ENCODE data around the gene IFI6. TPM values are rescaled to one million over a fixed set of nuclear protein-coding genes. Genes with fewer than 3 reads are reported as not detected.
"Not testable (repeated sequence)": the region's sequence is repeated elsewhere in the genome, so short reads cannot be mapped to it uniquely, and the experiment has no call there.

The IFI6 gene
- total RNA-seq, 2 donors from 2014 or later, result 55.4 to 110 TPM

GRCh38 chr1:27682351-27682944 is 10.5 kb upstream of the IFI6 start:
- ATAC-seq (no peak), DNase-seq (ENCODE audit: low spot score in 2 of 2) (no peak)
- Mint-ChIP-seq H3K36me3 (peaks cover 16 to 32% of the 10 kb centered on the region in 2 donors), H3K9me3 (peaks cover 10 to 17% of the 10 kb centered on the region in 2 donors), H3K27ac (no peak overlapping the region)

GRCh38 chr1:27681580-27681979 is 9.6 kb upstream of the IFI6 start:
- not testable (repeated sequence) for DNase-seq (ENCODE audit: low spot score in 2 of 2); ATAC-seq; H3K27ac Mint-ChIP-seq
- Mint-ChIP-seq H3K9me3 (peaks cover 10 to 17% of the 10 kb centered on the region in 2 donors), H3K36me3 (peaks cover 16 to 32% of the 10 kb centered on the region in 2 donors)

GRCh38 chr1:27680225-27680791 is 8.3 kb upstream of the IFI6 start:
- not testable (repeated sequence) for DNase-seq (ENCODE audit: low spot score in 2 of 2); ATAC-seq; H3K27ac Mint-ChIP-seq
- peaks cover 16 to 32% of the 10 kb centered on the region in 2 donors for H3K36me3 Mint-ChIP-seq
- peaks cover 10 to 17% of the 10 kb centered on the region in 2 donors for H3K9me3 Mint-ChIP-seq

GRCh38 chr1:27678747-27679146 is 6.8 kb upstream of the IFI6 start:
- Mint-ChIP-seq H3K27ac (no peak overlapping the region), H3K36me3 (peaks cover 16 to 32% of the 10 kb centered on the region in 2 donors), H3K9me3 (peaks cover 10 to 17% of the 10 kb centered on the region in 2 donors)
- no peak for ATAC-seq
- no peak for DNase-seq (ENCODE audit: low spot score in 2 of 2)

- no peak overlapping the region for H3K27ac Mint-ChIP-seq
- no peak for ATAC-seq
- peaks cover 6 to 7% of the 10 kb centered on the region in 2 donors for H3K9me3 Mint-ChIP-seq
- H3K36me3 Mint-ChIP-seq, result peaks cover 7 to 17% of the 10 kb centered on the region in 2 donors
- DNase-seq (ENCODE audit: low spot score in 2 of 2), result no peak
Measured at GRCh38 chr1:27676410-27676809, 4.4 kb upstream of the IFI6 start.

- DNase-seq (ENCODE audit: low spot score in 2 of 2) (no peak), ATAC-seq (no peak)
- H3K27ac Mint-ChIP-seq, result peak overlapping the region in 1 of 2 donors; percentile 36
- no peaks in the 10 kb centered on the region for H3K9me3 Mint-ChIP-seq
- H3K36me3 Mint-ChIP-seq, result no peaks in the 10 kb centered on the region
Measured at GRCh38 chr1:27672750-27673112, 739 bp upstream of the IFI6 start.

- peaks cover 0 to 5% of the 10 kb centered on the region in 2 donors for H3K36me3 Mint-ChIP-seq
- H3K9me3 Mint-ChIP-seq, result no peaks in the 10 kb centered on the region
- DNase-seq (ENCODE audit: low spot score in 2 of 2) (no peak), ATAC-seq (no peak)
- no peak overlapping the region for H3K27ac Mint-ChIP-seq
Measured at GRCh38 chr1:27669876-27670275, 2.1 kb downstream of the IFI6 start.

- Mint-ChIP-seq H3K9me3 (no peaks in the 10 kb centered on the region), H3K27ac (no peak overlapping the region), H3K36me3 (peaks cover 0 to 5% of the 10 kb centered on the region in 2 donors)
- peak; percentile 77 to 95 for DNase-seq (ENCODE audit: low spot score in 2 of 2)
- ATAC-seq, result peak; percentile 37 to 42
Measured at GRCh38 chr1:27668808-27669723, 2.9 kb downstream of the IFI6 start.

- Mint-ChIP-seq H3K27ac (no peak overlapping the region), H3K36me3 (peaks cover 0 to 5% of the 10 kb centered on the region in 2 donors), H3K9me3 (no peaks in the 10 kb centered on the region)
- DNase-seq (ENCODE audit: low spot score in 2 of 2), result no peak
- no peak for ATAC-seq
Measured at GRCh38 chr1:27668121-27668807, 3.7 kb downstream of the IFI6 start.

- no peak overlapping the region for H3K27ac Mint-ChIP-seq
- ATAC-seq (no peak), DNase-seq (ENCODE audit: low spot score in 2 of 2) (no peak)
- peaks cover 0 to 5% of the 10 kb centered on the region in 2 donors for H3K36me3 Mint-ChIP-seq
- no peaks in the 10 kb centered on the region for H3K9me3 Mint-ChIP-seq
Measured at GRCh38 chr1:27666791-27667254, 5.2 kb downstream of the IFI6 start.

GRCh38 chr1:27666294-27666693 is 5.7 kb downstream of the IFI6 start:
- H3K36me3 Mint-ChIP-seq, result peaks cover 0 to 5% of the 10 kb centered on the region in 2 donors
- no peak for ATAC-seq
- H3K27ac Mint-ChIP-seq, result no peak overlapping the region
- H3K9me3 Mint-ChIP-seq, result peaks cover 3% of the 10 kb centered on the region in 2 donors
- no peak for DNase-seq (ENCODE audit: low spot score in 2 of 2)

- Mint-ChIP-seq H3K36me3 (peaks cover 0 to 5% of the 10 kb centered on the region in 2 donors), H3K9me3 (peaks cover 5% of the 10 kb centered on the region in 2 donors), H3K27ac (no peak overlapping the region)
- DNase-seq (ENCODE audit: low spot score in 2 of 2) (no peak), ATAC-seq (no peak)
Measured at GRCh38 chr1:27665016-27665651, 6.9 kb downstream of the IFI6 start.

GRCh38 chr1:27664291-27664690 is 7.7 kb downstream of the IFI6 start:
- Mint-ChIP-seq H3K36me3 (peaks cover 0 to 7% of the 10 kb centered on the region in 2 donors), H3K9me3 (peaks cover 5% of the 10 kb centered on the region in 2 donors), H3K27ac (no peak overlapping the region)
- ATAC-seq, result no peak
- no peak for DNase-seq (ENCODE audit: low spot score in 2 of 2)

GRCh38 chr1:27662707-27663393 is 9.1 kb downstream of the IFI6 start:
- DNase-seq (ENCODE audit: low spot score in 2 of 2) (peak; percentile 89 to 96), ATAC-seq (peak; percentile 60 to 80)
- Mint-ChIP-seq H3K9me3 (peaks cover 5% of the 10 kb centered on the region in 2 donors), H3K27ac (peak overlapping the region; percentile 93 to 95), H3K36me3 (peaks cover 0 to 10% of the 10 kb centered on the region in 2 donors)

- Mint-ChIP-seq H3K36me3 (peaks cover 0 to 10% of the 10 kb centered on the region in 2 donors), H3K9me3 (peaks cover 5% of the 10 kb centered on the region in 2 donors), H3K27ac (peak overlapping the region; percentile 93 to 95)
- ATAC-seq, result peak in 1 of 2 donors; percentile 1
- DNase-seq (ENCODE audit: low spot score in 2 of 2), result no peak
Measured at GRCh38 chr1:27662261-27662660, 9.7 kb downstream of the IFI6 start.

All from activated naive CD4-positive, alpha-beta T cell treated with anti-CD3 and anti-CD28 coated beads, Interleukin-2, amount 50 U/mL, for 72 hours (primary cell).